ENCODE data around the gene KRT4. TPM values are rescaled to one million over a fixed set of nuclear protein-coding genes. Genes with fewer than 3 reads are reported as not detected.

Gene KRT4
- total and polyA plus RNA-seq, 7 donors: 0.12 to 1.7 (median 0.43) TPM; not detected in 3

- intact Hi-C loops (cut with DNase I): no loop called here
- Histone ChIP-seq H3K36me3 (ENCODE audit: insufficient read depth in 1 of 2, low read depth in 1 of 2) (no peaks in the 10 kb centered on the region), H3K27me3 (ENCODE audit: insufficient read depth in 3 of 3, low read length in 2 of 3) (peaks cover 3 to 42% (median 12%) of the 10 kb centered on the region in 3 donors), H3K9me3 (no peaks in the 10 kb centered on the region), H3K27ac (no peak overlapping the region), H3K4me3 (no peak overlapping the region), H3K4me1 (no peaks in the 10 kb centered on the region)
- 88 to 90% (median 89%) methylated on average over 11 of the region's 11 CpGs for WGBS, 3 donors
- ATAC-seq (no peak), DNase-seq (no peak)
- TF ChIP-seq CTCF (IDR thresholded peaks at IDR 0.05): no peak
Observed at GRCh38 chr12:52788876-52789636, 24.9 kb downstream of the KRT4 start.

GRCh38 chr12:52788192-52788875, 25.6 kb downstream of the KRT4 start:
- H3K4me3 ChIP-seq: no peak overlapping the region
- H3K9me3 ChIP-seq: no peaks in the 10 kb centered on the region
- no peaks in the 10 kb centered on the region for H3K36me3 ChIP-seq (ENCODE audit: insufficient read depth in 1 of 2, low read depth in 1 of 2)
- DNase-seq: no peak
- no peaks in the 10 kb centered on the region for H3K4me1 ChIP-seq
- H3K27ac ChIP-seq: no peak overlapping the region
- no peak for TF ChIP-seq CTCF (IDR thresholded peaks at IDR 0.05)
- H3K27me3 ChIP-seq (ENCODE audit: insufficient read depth in 3 of 3, low read length in 2 of 3): peaks cover 3 to 50% (median 14%) of the 10 kb centered on the region in 3 donors
- 68 to 79% (median 73%) methylated on average over 6 of the region's 6 CpGs for WGBS, 3 donors
- no peak for ATAC-seq
- intact Hi-C loops (cut with DNase I): no loop called here

- intact Hi-C loops (cut with DNase I): no loop called here
- WGBS, 3 donors: 67 to 71% (median 68%) methylated on average over 6 of the region's 6 CpGs
- no peaks in the 10 kb centered on the region for H3K9me3 ChIP-seq
- ATAC-seq: no peak
- H3K27ac ChIP-seq: no peak overlapping the region
- H3K4me3 ChIP-seq: no peak overlapping the region
- no peak for DNase-seq
- peaks cover 3 to 50% (median 14%) of the 10 kb centered on the region in 3 donors for H3K27me3 ChIP-seq (ENCODE audit: insufficient read depth in 3 of 3, low read length in 2 of 3)
- no peak for TF ChIP-seq CTCF (IDR thresholded peaks at IDR 0.05)
- no peaks in the 10 kb centered on the region for H3K36me3 ChIP-seq (ENCODE audit: insufficient read depth in 1 of 2, low read depth in 1 of 2)
- H3K4me1 ChIP-seq: no peaks in the 10 kb centered on the region
Observed at GRCh38 chr12:52787324-52788191, 26.4 kb downstream of the KRT4 start.

GRCh38 chr12:52784909-52785308, 29.0 kb downstream of the KRT4 start:
- TF ChIP-seq CTCF (IDR thresholded peaks at IDR 0.05): no peak
- WGBS, 3 donors: 70 to 73% (median 73%) methylated on average over 3 of the region's 3 CpGs
- no peaks in the 10 kb centered on the region for H3K9me3 ChIP-seq
- no peaks in the 10 kb centered on the region for H3K4me1 ChIP-seq
- no peak for ATAC-seq
- no peak overlapping the region for H3K27ac ChIP-seq
- H3K4me3 ChIP-seq: no peak overlapping the region
- H3K27me3 ChIP-seq (ENCODE audit: insufficient read depth in 3 of 3, low read length in 2 of 3): peaks cover 3 to 34% (median 10%) of the 10 kb centered on the region in 3 donors
- DNase-seq: no peak
- intact Hi-C loops (cut with DNase I): no loop called here
- no peaks in the 10 kb centered on the region for H3K36me3 ChIP-seq (ENCODE audit: insufficient read depth in 1 of 2, low read depth in 1 of 2)

Data from psoas muscle (tissue), 8 donors.